H7 (cell line): ENCODE data around the gene UST. TPM values are rescaled to one million over a fixed set of nuclear protein-coding genes. Genes with fewer than 3 reads are reported as not detected.
"Not testable (repeated sequence)": the region's sequence is repeated elsewhere in the genome, so short reads cannot be mapped to it uniquely, and the experiment has no call there.

Experiments used
- DNase-seq: peaks from one replicate; pipeline ENCODE4 v3.0.0; 2012
- H3K27me3 ChIP-seq: 2 replicates; pipeline ENCODE4 v1.6.0; 2011; ENCODE audit warnings: mild to moderate bottlenecking, low read length; ENCODE audit not compliant: control insufficient read depth, insufficient read depth
- H3K36me3 ChIP-seq: replicated peaks from 2 replicates; pipeline ENCODE4 v1.5.1; 2011; ENCODE audit warnings: low read length; ENCODE audit not compliant: control insufficient read depth, insufficient read depth
- H3K4me3 ChIP-seq: 2 replicates; pipeline ENCODE4 v1.5.1; 2011; ENCODE audit warnings: low read depth, mild to moderate bottlenecking, control low read depth, low read length, moderate library complexity; ENCODE audit not compliant: insufficient read depth
- total RNA-seq: library from RNA; depleted of rRNA; stranded (reverse); fragments of >200 nt; shearing (Covaris generic); gene quantifications from 2 replicates; pipeline ENCODE4 v1.2.3, GENCODE V29; 2014

The UST gene
- total RNA-seq, 1 experiment from 2014 or later, result 32.6 TPM

DNA sequence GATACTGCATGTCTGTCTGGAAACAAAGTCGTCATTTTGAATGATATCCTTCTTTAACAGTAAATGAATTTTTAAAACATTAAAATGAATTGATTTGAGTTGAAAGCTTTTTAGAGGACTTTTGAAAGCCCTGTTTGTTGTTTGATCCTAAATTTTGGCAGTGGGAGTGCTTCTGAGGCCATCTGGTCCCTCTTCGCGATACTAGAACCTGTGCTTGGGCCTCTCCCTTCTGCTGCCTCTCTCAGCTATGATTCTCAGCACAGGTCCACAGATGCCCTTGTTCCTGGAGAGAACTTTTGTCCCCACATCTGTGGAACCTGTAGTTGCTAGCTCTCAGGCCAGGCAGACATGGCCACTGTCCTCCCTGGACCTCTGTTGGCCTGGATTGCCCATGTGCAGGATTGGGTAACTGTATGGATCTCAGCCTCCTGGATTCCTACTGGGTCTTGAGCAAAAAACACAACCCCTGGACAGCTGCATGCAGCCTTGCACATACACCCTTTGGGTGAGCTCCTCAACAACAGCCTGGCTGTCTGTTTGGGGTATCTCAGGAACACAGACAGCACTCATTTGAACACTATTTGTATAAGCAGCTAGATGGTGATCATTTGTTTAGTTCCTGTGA, 21.9 kb downstream of the UST start:
- DNase-seq, result no peak
- Histone ChIP-seq H3K36me3 (no peaks in the 10 kb centered on the region), H3K4me3 (no peak overlapping the region), H3K27me3 (no peaks in the 10 kb centered on the region)

DNA sequence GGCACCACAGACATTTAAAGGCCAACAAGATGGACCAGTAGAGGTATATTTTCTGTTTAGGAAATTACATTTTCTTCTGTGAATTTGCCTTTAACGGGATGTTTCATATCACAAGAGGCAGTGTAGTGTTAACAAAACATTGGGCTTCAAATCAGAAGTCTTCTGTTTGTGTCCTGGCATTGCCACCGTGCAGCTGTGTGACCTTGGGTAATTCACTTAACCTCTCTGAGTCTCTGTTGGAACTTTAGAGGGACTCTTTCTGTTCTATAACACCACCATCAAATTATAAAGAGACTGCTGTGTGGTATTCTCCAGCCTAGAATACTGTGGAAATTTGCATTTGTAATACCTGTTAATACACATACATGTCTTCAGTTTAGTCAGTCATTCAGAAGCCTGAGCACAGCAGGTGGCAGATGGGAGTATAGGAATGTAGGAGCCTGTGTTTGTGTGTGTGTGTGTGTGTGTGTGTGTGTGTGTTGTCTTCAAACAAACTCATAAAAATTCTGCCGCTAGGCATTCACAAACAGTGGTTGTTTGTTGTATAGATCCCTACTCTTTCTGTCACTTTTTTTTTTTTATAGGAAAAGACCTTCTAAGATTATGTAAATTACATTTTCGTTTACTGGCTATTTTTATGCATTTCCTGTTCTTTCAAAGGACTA, 22.6 kb downstream of the UST start:
- Histone ChIP-seq H3K27me3 (no peaks in the 10 kb centered on the region), H3K4me3 (no peak overlapping the region), H3K36me3 (no peaks in the 10 kb centered on the region)
- DNase-seq, result no peak

DNA sequence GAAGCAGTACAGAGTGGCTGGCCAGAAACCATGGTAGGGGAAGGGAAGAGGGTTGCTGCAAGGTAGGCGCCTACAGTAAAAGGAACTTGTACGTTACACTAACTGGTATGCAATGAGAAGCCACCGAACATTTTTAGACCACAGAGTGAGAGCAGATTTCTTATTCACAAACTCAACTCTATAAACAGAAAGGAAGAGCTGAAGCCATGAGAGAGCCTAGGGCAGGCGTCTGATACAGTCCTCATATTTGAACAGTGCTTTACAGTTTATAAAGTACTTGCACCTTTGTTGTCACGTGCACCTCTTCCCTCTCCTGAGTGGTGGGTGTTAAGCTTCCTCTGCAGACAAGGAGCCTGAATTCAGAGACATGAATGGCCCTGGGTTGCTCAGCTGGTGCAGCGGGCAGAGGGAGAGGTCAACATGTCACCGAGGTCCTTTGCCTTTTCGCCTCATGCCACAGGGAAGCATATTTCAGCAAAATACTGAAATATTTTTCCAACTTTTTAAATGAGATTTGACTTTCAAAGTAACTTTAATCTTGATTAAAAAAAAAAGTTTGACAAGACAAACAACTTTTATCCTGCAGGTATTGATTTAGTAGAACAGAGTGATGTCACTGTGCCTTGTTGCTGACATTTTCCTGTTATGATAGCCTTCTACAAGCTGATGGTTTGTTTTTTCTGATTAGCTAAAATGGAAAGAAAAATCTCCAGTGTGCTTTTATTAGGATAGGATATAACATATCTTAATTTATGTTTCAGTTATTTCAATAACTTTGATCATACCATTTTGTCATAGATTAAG, 23.8 kb downstream of the UST start:
- Histone ChIP-seq H3K36me3 (no peaks in the 10 kb centered on the region), H3K27me3 (no peaks in the 10 kb centered on the region), H3K4me3 (no peak overlapping the region)
- DNase-seq, result no peak

DNA sequence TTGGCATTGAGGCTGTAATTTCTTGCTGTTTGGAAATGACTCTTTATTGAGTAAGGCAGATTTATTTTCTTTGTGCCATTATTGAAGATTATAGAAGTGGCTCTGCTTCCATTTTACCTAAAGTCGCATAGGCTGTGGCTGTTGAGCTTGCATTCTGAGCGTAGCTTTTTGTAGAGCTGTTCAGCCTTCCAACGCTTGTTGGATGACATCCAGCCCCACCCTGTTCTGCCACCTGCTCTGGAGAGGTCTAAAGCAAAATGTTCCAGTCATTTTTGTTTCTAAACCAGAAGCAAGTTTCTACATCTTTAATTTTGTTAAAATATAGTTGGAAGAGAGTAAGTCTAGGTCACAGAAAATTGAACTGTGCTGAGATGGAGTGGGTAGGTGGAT, 24.4 kb downstream of the UST start:
- DNase-seq, result no peak
- H3K27me3 ChIP-seq, result no peaks in the 10 kb centered on the region
- no peak overlapping the region for H3K4me3 ChIP-seq
- H3K36me3 ChIP-seq, result no peaks in the 10 kb centered on the region

DNA sequence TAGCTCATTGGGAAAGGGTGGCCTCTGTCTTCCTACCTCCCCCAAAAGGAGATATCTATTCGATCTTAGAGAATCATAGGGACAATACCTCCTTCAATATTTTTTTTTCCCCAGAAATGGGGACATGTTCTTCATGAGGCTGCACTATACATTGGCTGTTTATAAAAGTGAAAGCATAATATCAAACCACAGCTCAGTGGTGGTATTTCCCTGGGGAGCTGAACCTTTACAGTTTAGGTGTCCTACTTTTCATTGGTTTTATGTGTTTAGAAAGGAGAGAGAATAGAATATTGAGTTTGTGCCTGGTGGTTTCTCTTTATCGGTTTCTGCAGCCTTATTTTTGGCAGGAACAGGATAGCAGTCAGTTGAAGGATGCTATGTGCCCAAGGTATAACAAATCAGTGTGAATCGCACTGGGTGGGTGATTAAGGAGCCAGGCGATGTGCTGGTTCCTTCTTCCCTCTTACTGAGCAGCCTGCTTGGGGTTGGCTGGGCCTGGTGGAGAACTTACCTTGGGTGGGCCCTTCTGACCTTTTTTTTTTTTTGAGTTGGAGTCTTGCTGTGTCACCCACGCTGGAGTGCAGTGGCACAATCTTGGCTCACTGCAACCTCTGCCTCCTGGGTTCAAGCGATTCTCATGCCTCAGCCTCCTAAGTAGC, 25.2 kb downstream of the UST start:
- no peak for DNase-seq
- no peaks in the 10 kb centered on the region for H3K27me3 ChIP-seq
- H3K4me3 ChIP-seq, result no peak overlapping the region
- H3K36me3 ChIP-seq, result no peaks in the 10 kb centered on the region

DNA sequence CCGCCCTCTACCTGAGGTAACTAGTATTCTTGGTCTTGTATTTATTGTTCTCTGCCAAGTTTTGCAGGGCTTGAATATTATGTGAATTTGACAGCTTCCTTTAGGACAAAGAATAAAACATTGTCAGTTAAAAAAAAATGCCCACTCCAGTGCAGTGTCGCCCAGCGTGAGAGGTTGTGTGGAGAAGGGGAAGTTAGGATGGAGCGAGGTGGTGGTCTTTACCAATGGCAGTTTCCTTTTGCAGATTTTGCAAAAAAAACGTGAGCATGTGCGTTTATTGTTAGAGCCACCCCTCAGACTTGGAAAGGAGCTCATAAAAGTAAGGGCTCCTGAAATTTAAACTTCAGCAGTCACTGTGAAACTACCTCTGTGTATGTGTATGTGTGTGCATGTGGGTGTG, 28.3 kb downstream of the UST start:
- no peaks in the 10 kb centered on the region for H3K27me3 ChIP-seq
- no peak overlapping the region for H3K4me3 ChIP-seq
- DNase-seq, result no peak
- no peaks in the 10 kb centered on the region for H3K36me3 ChIP-seq

DNA sequence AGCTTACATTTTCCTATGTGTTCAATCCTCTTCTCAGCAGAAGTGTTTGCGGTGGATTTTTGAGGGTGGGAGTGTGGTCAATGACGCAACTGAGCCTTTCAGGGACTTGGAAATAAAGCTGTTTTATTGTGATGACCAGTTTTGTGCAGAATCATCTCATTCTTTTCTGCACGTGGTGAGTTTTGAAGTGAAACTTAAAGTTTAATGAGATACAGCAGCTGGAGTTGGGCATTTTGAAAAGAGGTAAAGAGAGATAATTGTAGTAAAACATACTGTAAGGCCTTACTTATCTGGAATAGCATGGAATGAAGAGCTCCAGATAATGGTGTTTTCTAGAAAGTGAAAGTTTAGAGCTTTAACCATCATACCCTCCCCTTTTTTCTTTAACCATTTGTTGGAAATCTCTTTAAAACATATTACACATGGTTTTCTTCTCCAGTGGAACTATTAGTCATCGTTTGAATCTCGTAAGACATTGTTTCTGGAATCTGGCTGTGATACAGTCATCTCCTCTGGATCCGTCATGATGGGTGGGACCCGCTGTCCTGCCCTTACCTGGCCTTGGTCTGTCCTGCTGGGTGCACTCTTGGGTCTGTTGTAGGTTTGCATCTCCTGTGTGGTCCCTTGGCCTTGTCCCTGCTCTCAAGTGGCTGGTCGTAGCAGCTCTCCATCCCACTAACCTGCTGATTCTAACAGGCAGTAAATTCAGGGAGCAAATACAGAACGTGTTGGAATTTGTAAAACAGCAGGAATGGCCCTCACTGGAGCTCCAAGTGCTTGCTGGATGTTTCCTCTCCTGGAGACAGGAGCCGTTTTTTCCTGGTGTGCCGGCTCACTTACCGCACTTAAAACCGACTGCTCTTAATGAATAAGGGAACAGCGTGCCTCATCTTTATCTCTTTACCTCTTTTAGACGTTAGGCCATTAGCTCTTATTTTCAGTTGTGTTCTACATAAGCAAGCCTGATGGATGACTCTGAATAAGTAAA, 29.8 kb downstream of the UST start:
- H3K4me3 ChIP-seq, result no peak overlapping the region
- no peaks in the 10 kb centered on the region for H3K36me3 ChIP-seq
- no peaks in the 10 kb centered on the region for H3K27me3 ChIP-seq
- DNase-seq, result no peak

DNA sequence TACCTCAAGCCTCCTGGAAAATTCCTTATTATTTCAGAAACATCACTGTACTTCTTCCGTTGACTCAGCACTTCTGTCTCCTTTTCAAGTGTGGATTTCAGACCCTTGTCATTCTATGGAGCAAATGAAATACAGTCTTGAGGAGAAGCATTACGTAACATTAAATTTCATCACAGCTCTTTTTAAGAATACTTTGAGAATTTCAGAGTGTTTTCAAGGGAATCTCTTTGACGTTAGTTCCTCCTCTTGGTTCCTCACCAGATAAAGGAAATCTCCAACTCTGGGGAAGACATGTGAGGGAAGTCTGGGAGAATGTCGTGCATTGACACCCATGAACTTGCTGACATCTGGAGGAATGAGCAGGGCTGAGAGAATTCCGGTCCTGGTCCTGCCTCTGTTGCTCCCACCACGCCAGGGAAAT, 32.3 kb downstream of the UST start:
- Histone ChIP-seq H3K4me3 (no peak overlapping the region), H3K36me3 (no peaks in the 10 kb centered on the region), H3K27me3 (no peaks in the 10 kb centered on the region)
- no peak for DNase-seq

DNA sequence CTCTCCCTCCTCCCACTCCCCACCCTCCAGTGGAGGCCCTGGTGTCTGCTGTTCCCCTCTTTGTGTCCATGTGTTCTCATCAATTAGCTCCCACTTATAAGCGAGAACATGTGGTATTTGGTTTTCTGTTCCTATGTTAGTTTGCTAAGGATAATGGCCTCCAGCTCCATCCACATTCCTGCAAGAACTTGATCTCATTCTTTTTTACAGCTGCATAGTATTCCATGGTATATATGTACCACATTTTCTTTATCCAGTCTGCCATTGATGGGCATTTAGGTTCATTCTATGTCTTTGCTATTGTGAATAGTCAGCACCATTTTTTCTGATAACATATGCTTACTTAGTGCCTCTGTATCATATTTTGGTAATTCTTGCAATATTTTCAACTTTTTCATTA, 33.6 kb downstream of the UST start:
- H3K36me3 ChIP-seq, H3K27me3 ChIP-seq, DNase-seq, H3K4me3 ChIP-seq: not testable (repeated sequence)

DNA sequence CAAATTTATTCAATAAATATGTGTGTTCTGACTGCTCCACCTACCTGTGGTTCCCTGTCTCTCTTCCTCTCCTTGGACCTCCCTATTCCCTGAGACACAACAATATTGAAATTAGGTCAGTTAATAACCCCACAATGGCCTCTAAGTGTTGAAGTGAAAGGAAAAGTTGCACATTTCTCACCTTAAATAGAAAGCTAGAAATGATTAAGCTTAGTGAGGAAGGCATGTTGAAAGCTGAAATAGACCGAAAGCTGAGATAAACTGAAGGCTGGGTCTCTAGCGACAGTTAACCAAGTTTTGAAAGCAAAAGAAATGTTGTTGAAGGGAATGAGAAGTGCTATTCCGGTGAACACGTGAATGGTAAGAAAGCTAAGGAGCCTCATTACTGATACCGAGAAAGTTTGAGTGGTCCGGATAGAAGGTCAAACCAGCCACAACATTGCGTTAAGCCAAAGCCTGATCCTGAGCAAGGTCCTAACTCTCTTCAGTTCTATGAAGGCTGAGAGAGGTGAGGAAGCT, 34.1 kb downstream of the UST start:
- no peaks in the 10 kb centered on the region for H3K27me3 ChIP-seq
- H3K4me3 ChIP-seq, result no peak overlapping the region
- DNase-seq, result no peak
- no peaks in the 10 kb centered on the region for H3K36me3 ChIP-seq

DNA sequence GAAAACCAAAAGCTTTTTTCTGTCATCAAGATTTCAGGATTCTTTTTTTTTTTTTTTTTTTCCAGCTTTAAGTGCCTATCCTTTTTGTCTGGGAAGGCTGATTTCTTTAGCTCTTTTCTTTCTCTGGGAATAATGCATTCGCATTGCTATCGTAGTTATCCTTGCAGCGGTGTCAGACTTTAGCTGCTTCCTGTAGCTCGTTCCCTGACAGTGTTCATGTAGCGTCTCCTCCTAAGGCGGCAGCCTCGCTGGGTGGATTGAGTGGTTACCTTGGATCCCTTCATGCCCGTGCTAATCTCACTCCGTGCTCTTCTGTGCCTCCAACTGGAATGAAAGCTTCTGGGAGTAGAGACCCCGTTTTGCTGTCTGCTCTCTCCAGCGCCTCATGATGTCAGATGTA, 43.1 kb downstream of the UST start:
- Histone ChIP-seq H3K27me3 (no peaks in the 10 kb centered on the region), H3K4me3 (no peak overlapping the region), H3K36me3 (no peaks in the 10 kb centered on the region; the same call in 1 of the 2 replicates)
- DNase-seq, result no peak

DNA sequence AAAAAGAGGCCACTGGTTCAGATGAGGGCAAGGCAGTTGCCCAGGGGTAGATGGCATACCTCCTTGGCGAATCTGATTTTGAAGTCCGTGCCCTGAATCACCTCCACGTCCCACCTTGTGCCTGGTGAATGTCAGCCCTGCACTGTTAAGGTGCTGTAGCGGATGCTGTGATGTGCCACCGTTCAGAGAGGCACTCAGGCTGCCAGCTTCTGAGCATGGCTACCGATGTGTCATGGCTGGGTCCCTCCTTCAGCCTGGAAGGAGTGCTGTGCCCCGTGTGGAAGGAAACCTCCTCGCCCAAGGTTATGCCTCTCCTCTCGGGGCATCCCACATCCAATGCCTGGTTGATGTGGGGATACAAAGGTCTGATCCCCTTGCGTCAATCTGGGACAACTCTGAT, 43.6 kb downstream of the UST start:
- Histone ChIP-seq H3K36me3 (no peaks in the 10 kb centered on the region; the same call in 1 of the 2 replicates), H3K4me3 (no peak overlapping the region), H3K27me3 (no peaks in the 10 kb centered on the region)
- no peak for DNase-seq

DNA sequence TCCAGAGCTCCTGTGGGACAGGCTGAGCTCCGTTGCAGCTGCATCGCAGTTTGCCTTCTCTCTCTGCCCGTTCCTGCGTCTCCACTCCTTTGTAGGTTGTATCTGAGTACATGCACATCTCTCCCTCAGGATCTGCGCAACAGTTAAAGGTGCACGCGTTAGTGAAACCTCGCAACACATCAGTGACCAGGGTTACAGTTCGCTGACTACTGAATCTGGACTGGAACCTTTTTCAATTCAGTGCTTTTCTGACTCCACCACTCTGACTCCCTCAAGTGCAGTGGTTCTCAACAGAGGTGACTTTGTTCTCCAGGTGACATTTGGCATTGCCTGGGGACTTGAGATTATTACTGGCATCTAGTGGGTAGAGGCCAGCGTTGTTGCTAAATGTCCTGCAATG, 44.0 kb downstream of the UST start:
- Histone ChIP-seq H3K36me3 (no peaks in the 10 kb centered on the region; the same call in 1 of the 2 replicates), H3K27me3 (no peaks in the 10 kb centered on the region), H3K4me3 (no peak overlapping the region)
- no peak for DNase-seq

DNA sequence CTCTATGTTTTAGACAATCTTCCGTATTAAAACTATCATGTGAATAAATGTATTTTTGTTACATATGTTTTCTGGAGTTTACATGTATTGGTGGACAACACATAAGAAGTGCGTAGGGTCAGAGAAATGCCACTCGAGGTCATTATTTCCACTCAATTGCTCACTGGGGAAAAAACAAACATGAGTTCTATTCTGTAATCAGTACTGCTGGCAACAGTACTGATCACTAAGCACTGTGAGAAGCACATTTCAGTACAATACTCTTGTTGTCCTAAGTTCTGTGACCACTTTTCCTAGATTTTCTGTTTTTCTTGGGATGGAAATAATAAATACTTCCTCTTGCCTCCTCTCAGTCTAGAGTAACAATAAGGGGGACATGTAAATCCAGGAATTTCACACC, 44.5 kb downstream of the UST start:
- Histone ChIP-seq H3K27me3 (no peaks in the 10 kb centered on the region), H3K4me3 (no peak overlapping the region), H3K36me3 (no peaks in the 10 kb centered on the region; the same call in 1 of the 2 replicates)
- DNase-seq, result no peak
